OCI-LY7 (cell line): Measurements from ENCODE around the gene PPP2R2B. TPM values are rescaled to one million over a fixed set of nuclear protein-coding genes. Genes with fewer than 3 reads are reported as not detected.

Experiments used
- BruUV-seq: library from RNA; stranded (reverse); fragments of 400-500 nt; replicated peaks from 2 replicates; lab custom pipeline; 2021; lab: Mats Ljungman, UMichigan
- CTCF ChIA-PET: fragments of 300-600 bp; sonication (Branson Sonifier 250); formaldehyde crosslinking; loops from one replicate; lab custom pipeline; 2022; ENCODE audit warnings: antibody characterized with exemption; ENCODE audit not compliant: unreplicated experiment; lab: Charles Lee
- POLR2A ChIA-PET: fragments of 300-600 bp; sonication (Branson Sonifier 250); formaldehyde crosslinking; loops from one replicate; lab custom pipeline; 2022; ENCODE audit warnings: antibody characterized with exemption; lab: Charles Lee
- DNase-seq: peaks from one replicate; pipeline ENCODE4 v3.0.0-alpha.2; 2015; ENCODE audit warnings: low spot score
- H2AFZ ChIP-seq: fragments of 200-600 bp; sonication (generic), shearing (Covaris generic); 2 replicates; pipeline ENCODE4 v1.6.1; 2014; ENCODE audit warnings: mild to moderate bottlenecking, antibody characterized with exemption, low read length, moderate library complexity
- H3K27ac ChIP-seq: fragments of 200-600 bp; sonication (generic); 2 replicates; pipeline ENCODE4 v1.5.1; 2014; ENCODE audit warnings: mixed run types, low read depth, mild to moderate bottlenecking, moderate library complexity, low read length, inconsistent platforms; ENCODE audit not compliant: poor library complexity, severe bottlenecking
- H3K36me3 ChIP-seq: fragments of 200-600 bp; sonication (generic); 2 replicates; pipeline ENCODE4 v1.6.1; 2014; ENCODE audit warnings: mild to moderate bottlenecking, antibody characterized with exemption, low read length, moderate library complexity, mixed read lengths; ENCODE audit not compliant: insufficient read depth
- H3K4me1 ChIP-seq: fragments of 200-600 bp; sonication (generic); 2 replicates; pipeline ENCODE4 v1.5.1; 2014; ENCODE audit warnings: mild to moderate bottlenecking, low read length; ENCODE audit not compliant: insufficient read depth, poor library complexity, severe bottlenecking
- H3K4me2 ChIP-seq: fragments of 200-600 bp; sonication (generic); 2 replicates; pipeline ENCODE4 v1.6.1; 2014; ENCODE audit warnings: mild to moderate bottlenecking, low read length
- H3K4me3 ChIP-seq: fragments of 200-600 bp; sonication (generic); 2 replicates; pipeline ENCODE4 v1.5.1; 2014; ENCODE audit warnings: mild to moderate bottlenecking, low read depth, low read length; ENCODE audit not compliant: poor library complexity, severe bottlenecking
- H3K79me2 ChIP-seq: fragments of 200-600 bp; sonication (generic); 2 replicates; pipeline ENCODE4 v1.6.1; 2016; ENCODE audit warnings: low read depth, mild to moderate bottlenecking, low read length, moderate library complexity, mixed read lengths; ENCODE audit not compliant: insufficient read depth
- H3K9me2 ChIP-seq: fragments of 200-600 bp; sonication (generic); 2 replicates; pipeline ENCODE4 v1.6.1; 2016; ENCODE audit warnings: mild to moderate bottlenecking, low read length, mixed read lengths; ENCODE audit not compliant: insufficient read depth
- H3K9me3 ChIP-seq: fragments of 200-600 bp; sonication (generic); 2 replicates; pipeline ENCODE4 v1.6.1; 2014; ENCODE audit warnings: mild to moderate bottlenecking, mixed run types, low read length, mixed read lengths
- H4K20me1 ChIP-seq: fragments of 200-600 bp; sonication (generic); 2 replicates; pipeline ENCODE4 v1.6.1; 2014; ENCODE audit warnings: mild to moderate bottlenecking, antibody characterized with exemption, low read length, moderate library complexity, mixed read lengths; ENCODE audit not compliant: insufficient read depth
- EZH2phosphoT487 ChIP-seq: fragments of 200-600 bp; sonication (generic); IDR thresholded peaks from 2 replicates; pipeline ENCODE4 v1.6.1; 2018; ENCODE audit warnings: low read depth, borderline replicate concordance, mild to moderate bottlenecking, mixed run types, antibody characterized with exemption, low read length, moderate library complexity, mixed read lengths
- intact Hi-C: fragments of 100-400 bp; cut with micrococcal nuclease; formaldehyde crosslinking; loops from one replicate; pipeline ENCODE4 v1.10.0; 2022; ENCODE audit not compliant: unreplicated experiment
- total RNA-seq, 2 experiments: library from RNA; depleted of rRNA in 1 of 2; stranded (reverse); fragments of >200 nt in 1 of 2; shearing (Covaris generic) in 1 of 2; gene quantifications; 2 replicates each; pipeline ENCODE4 v1.2.3, GENCODE V29; 2014 to 2022
- TF ChIP-seq, protein P1 (sequence below): fragments of 200-600 bp; sonication (generic); conservative IDR thresholded peaks from 2 replicates; pipeline ENCODE4 v1.5.1; 2014; ENCODE audit warnings: mild to moderate bottlenecking, antibody characterized with exemption, low read length, moderate library complexity, mixed read lengths

Gene PPP2R2B
- total RNA-seq, 2 experiments from 2014 or later = not detected

DNA sequence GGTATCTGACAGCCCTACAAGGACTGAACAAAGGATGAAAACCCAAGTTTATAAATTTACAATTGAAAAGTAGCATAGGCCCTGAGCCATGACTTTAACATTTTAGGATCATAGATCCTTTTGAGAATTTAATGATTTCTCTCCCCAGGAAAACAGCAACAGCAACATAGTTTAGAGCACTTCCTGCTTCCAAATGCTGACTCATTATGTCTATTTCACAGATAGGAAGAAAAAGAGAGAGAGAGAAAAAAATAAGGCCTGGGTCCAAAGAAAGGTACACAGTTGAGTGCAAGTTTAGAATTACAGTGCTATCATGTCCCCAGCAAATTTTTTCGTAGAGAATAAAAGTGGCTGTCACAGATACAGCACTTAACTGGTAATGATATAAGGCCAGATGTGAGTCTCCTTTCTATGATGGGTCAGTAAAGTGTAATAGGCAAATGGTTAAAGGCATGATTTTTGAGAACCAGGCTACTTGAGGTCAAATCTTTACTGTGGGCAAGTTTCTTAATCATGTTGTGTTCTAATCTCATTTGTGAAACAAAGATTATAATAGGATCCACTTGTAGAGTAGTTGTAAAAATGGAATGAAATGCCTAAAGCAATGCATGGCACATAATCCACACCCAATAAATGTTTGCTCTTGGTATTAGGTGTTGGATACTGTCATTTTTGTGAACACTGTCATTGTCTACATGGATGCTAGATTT is 12.3 kb upstream of the PPP2R2B start:
- intact Hi-C loops = no loop called here
- H2AFZ ChIP-seq = no peak overlapping the region
- H3K4me2 ChIP-seq = no peak overlapping the region
- BruUV-seq = no TSS peak
- H3K79me2 ChIP-seq = no peaks in the 10 kb centered on the region
- H3K9me2 ChIP-seq = no peaks in the 10 kb centered on the region
- H3K27ac ChIP-seq = no peak overlapping the region
- ChIA-PET CTCF (no interaction called here), POLR2A (no interaction called here)
- H3K4me3 ChIP-seq = no peak overlapping the region
- no peak for DNase-seq
- TF ChIP-seq, protein P1, sequence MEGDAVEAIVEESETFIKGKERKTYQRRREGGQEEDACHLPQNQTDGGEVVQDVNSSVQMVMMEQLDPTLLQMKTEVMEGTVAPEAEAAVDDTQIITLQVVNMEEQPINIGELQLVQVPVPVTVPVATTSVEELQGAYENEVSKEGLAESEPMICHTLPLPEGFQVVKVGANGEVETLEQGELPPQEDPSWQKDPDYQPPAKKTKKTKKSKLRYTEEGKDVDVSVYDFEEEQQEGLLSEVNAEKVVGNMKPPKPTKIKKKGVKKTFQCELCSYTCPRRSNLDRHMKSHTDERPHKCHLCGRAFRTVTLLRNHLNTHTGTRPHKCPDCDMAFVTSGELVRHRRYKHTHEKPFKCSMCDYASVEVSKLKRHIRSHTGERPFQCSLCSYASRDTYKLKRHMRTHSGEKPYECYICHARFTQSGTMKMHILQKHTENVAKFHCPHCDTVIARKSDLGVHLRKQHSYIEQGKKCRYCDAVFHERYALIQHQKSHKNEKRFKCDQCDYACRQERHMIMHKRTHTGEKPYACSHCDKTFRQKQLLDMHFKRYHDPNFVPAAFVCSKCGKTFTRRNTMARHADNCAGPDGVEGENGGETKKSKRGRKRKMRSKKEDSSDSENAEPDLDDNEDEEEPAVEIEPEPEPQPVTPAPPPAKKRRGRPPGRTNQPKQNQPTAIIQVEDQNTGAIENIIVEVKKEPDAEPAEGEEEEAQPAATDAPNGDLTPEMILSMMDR = no peak
- TF ChIP-seq EZH2phosphoT487 = no peak
- no peaks in the 10 kb centered on the region for H4K20me1 ChIP-seq
- no peaks in the 10 kb centered on the region for H3K9me3 ChIP-seq
- H3K4me1 ChIP-seq = no peaks in the 10 kb centered on the region
- no peaks in the 10 kb centered on the region for H3K36me3 ChIP-seq

- Histone ChIP-seq H3K9me3 (no peaks in the 10 kb centered on the region), H3K4me3 (no peak overlapping the region), H3K27ac (no peak overlapping the region), H4K20me1 (no peaks in the 10 kb centered on the region), H3K79me2 (no peaks in the 10 kb centered on the region), H3K4me1 (no peaks in the 10 kb centered on the region), H3K9me2 (no peaks in the 10 kb centered on the region), H3K36me3 (no peaks in the 10 kb centered on the region), H2AFZ (no peak overlapping the region), H3K4me2 (no peak overlapping the region)
- no TSS peak for BruUV-seq
- ChIA-PET POLR2A (no interaction called here), CTCF (no interaction called here)
- TF ChIP-seq, protein P1 = no peak
- TF ChIP-seq EZH2phosphoT487 = no peak
- DNase-seq = no peak
- intact Hi-C loops = no loop called here
These were observed 11.5 kb upstream of the PPP2R2B start for GRCh38 chr5:146890066-146890465.

- Histone ChIP-seq H3K9me2 (no peaks in the 10 kb centered on the region), H2AFZ (no peak overlapping the region), H3K36me3 (no peaks in the 10 kb centered on the region), H3K27ac (no peak overlapping the region), H3K79me2 (no peaks in the 10 kb centered on the region), H3K4me3 (no peak overlapping the region), H3K4me1 (no peaks in the 10 kb centered on the region), H4K20me1 (no peaks in the 10 kb centered on the region), H3K9me3 (no peaks in the 10 kb centered on the region), H3K4me2 (no peak overlapping the region)
- POLR2A ChIA-PET = no interaction called here
- no peak for TF ChIP-seq EZH2phosphoT487
- TF ChIP-seq, protein P1 = no peak
- BruUV-seq = no TSS peak
- CTCF ChIA-PET = no interaction called here
- DNase-seq = no peak
- intact Hi-C loops = no loop called here
These were observed 10.6 kb upstream of the PPP2R2B start for GRCh38 chr5:146889169-146889568.
